Measurements from ENCODE around the gene TUBGCP2. TPM values are rescaled to one million over a fixed set of nuclear protein-coding genes. Genes with fewer than 3 reads are reported as not detected.

The TUBGCP2 gene
- polyA plus RNA-seq, 3 donors, result 25.9 to 78.6 (median 39.3) TPM

GRCh38 chr10:133285217-133285616, 23.5 kb downstream of the TUBGCP2 start:
- H3K27me3 Mint-ChIP-seq (ENCODE audit: low read depth in 3 of 3), result peaks cover 0 to 4% (median 0%) of the 10 kb centered on the region in 3 donors
- H3K9me3 Mint-ChIP-seq, result no peaks in the 10 kb centered on the region

GRCh38 chr10:133283931-133284330, 24.7 kb downstream of the TUBGCP2 start:
- H3K9me3 ChIP-seq (replicated peaks in 1 of 2; ENCODE audit: control insufficient read depth in 1 of 2, insufficient read depth in 1 of 2, low read length in 2 of 2), result no peaks in the 10 kb centered on the region
- intact Hi-C loops (cut with micrococcal nuclease), result no loop called here
- H3K36me3 Mint-ChIP-seq, result peaks cover 75 to 90% of the 10 kb centered on the region in 2 donors
- H3K9me3 Mint-ChIP-seq, result no peaks in the 10 kb centered on the region
- TF ChIP-seq CTCF (IDR thresholded peaks at IDR 0.05), result no peak
- H3K79me2 ChIP-seq (ENCODE audit: insufficient read depth, low read length), result no peaks in the 10 kb centered on the region
- H3K27ac Mint-ChIP-seq, result no peak overlapping the region
- no peak overlapping the region for H3K4me2 ChIP-seq (replicated peaks; ENCODE audit: extremely low read depth, low read length, poor library complexity, severe bottlenecking)
- peaks cover 18% of the 10 kb centered on the region for H4K20me1 ChIP-seq (ENCODE audit: insufficient read depth, low read length)
- H3K27me3 ChIP-seq (ENCODE audit: control insufficient read depth in 2 of 2, insufficient read depth in 2 of 2, low read length in 2 of 2), result no peaks in the 10 kb centered on the region
- H3K4me3 Mint-ChIP-seq, result no peak overlapping the region
- no peak overlapping the region for H3K9ac ChIP-seq (ENCODE audit: insufficient read depth, low read length, poor library complexity, severe bottlenecking)
- peaks cover 74 to 84% of the 10 kb centered on the region in 2 donors for H3K36me3 ChIP-seq (replicated peaks in 1 of 2; ENCODE audit: control insufficient read depth in 1 of 2, insufficient read depth in 2 of 2, low read length in 2 of 2)
- no peak overlapping the region for H3K27ac ChIP-seq (ENCODE audit: low read depth in 1 of 2, low read length in 2 of 2)
- DNase-seq, result no peak
- peaks cover 23% of the 10 kb centered on the region for H3K4me1 Mint-ChIP-seq
- no peak overlapping the region for H2AFZ ChIP-seq (ENCODE audit: insufficient read depth, low read depth, low read length, poor library complexity, severe bottlenecking)
- no peaks in the 10 kb centered on the region for H3K27me3 Mint-ChIP-seq (ENCODE audit: low read depth in 3 of 3)
- 97% methylated on average over 24 of the region's 24 CpGs for WGBS (ENCODE audit: insufficient coverage)
- H3K4me3 ChIP-seq (replicated peaks in 1 of 3; ENCODE audit: low read depth in 2 of 3, low read length in 3 of 3), result no peak overlapping the region
- peaks cover 24 to 27% of the 10 kb centered on the region in 2 donors for H3K4me1 ChIP-seq (ENCODE audit: control insufficient read depth in 1 of 2, insufficient read depth in 2 of 2, low read length in 2 of 2)

More at GRCh38 chr10:133285217-133285616, 23.5 kb downstream of the TUBGCP2 start:
- no peak overlapping the region for H3K4me2 ChIP-seq (replicated peaks; ENCODE audit: extremely low read depth, low read length, poor library complexity, severe bottlenecking)
- TF ChIP-seq CTCF (IDR thresholded peaks at IDR 0.05), result no peak
- peaks cover 12 to 14% of the 10 kb centered on the region in 2 donors for H3K4me1 ChIP-seq (ENCODE audit: control insufficient read depth in 1 of 2, insufficient read depth in 2 of 2, low read length in 2 of 2)
- H3K27me3 ChIP-seq (ENCODE audit: control insufficient read depth in 2 of 2, insufficient read depth in 2 of 2, low read length in 2 of 2), result no peaks in the 10 kb centered on the region
- peaks cover 86 to 98% of the 10 kb centered on the region in 2 donors for H3K36me3 Mint-ChIP-seq
- H3K36me3 ChIP-seq (replicated peaks in 1 of 2; ENCODE audit: control insufficient read depth in 1 of 2, insufficient read depth in 2 of 2, low read length in 2 of 2), result peaks cover 85 to 97% of the 10 kb centered on the region in 2 donors
- H3K4me1 Mint-ChIP-seq, result peaks cover 10% of the 10 kb centered on the region
- H3K9me3 ChIP-seq (replicated peaks in 1 of 2; ENCODE audit: control insufficient read depth in 1 of 2, insufficient read depth in 1 of 2, low read length in 2 of 2), result no peaks in the 10 kb centered on the region
- H3K27ac ChIP-seq (ENCODE audit: low read depth in 1 of 2, low read length in 2 of 2), result no peak overlapping the region
- no peak overlapping the region for H3K4me3 Mint-ChIP-seq
- H3K27ac Mint-ChIP-seq, result peak overlapping the region in 2 of 7 donors; percentile 16 to 50
- intact Hi-C loops (cut with micrococcal nuclease), result no loop called here
- no peaks in the 10 kb centered on the region for H3K79me2 ChIP-seq (ENCODE audit: insufficient read depth, low read length)
- no peak overlapping the region for H3K4me3 ChIP-seq (replicated peaks in 1 of 3; ENCODE audit: low read depth in 2 of 3, low read length in 3 of 3)
- 94% methylated on average over 31 of the region's 36 CpGs for WGBS (ENCODE audit: insufficient coverage)
- DNase-seq, result no peak
- no peak overlapping the region for H2AFZ ChIP-seq (ENCODE audit: insufficient read depth, low read depth, low read length, poor library complexity, severe bottlenecking)
- H3K9ac ChIP-seq (ENCODE audit: insufficient read depth, low read length, poor library complexity, severe bottlenecking), result no peak overlapping the region
- H4K20me1 ChIP-seq (ENCODE audit: insufficient read depth, low read length), result peaks cover 17% of the 10 kb centered on the region

Data from CD14-positive monocyte (primary cell).